Hematopoietic multipotent progenitor cell (in vitro differentiated cells): ENCODE measurements around the gene DNASE1L3. TPM values are rescaled to one million over a fixed set of nuclear protein-coding genes. Genes with fewer than 3 reads are reported as not detected.
"Not testable (repeated sequence)": the region's sequence is repeated elsewhere in the genome, so short reads cannot be mapped to it uniquely, and the experiment has no call there.

Source experiments
- DNase-seq, 3 donors: peaks; one replicate each; pipeline ENCODE4 v3.0.0-alpha.2; 2011 to 2015; ENCODE audit warnings: low read depth in 2 of 3, low spot score in 2 of 3
- total RNA-seq: library from RNA; depleted of rRNA; stranded (reverse); fragments of >200 nt; gene quantifications from one replicate; pipeline ENCODE4 v1.2.3, GENCODE V29; 2012

Gene DNASE1L3
- total RNA-seq, 1 donor = 0.54 TPM

GRCh38 chr3:58236527-58237237, 25.9 kb upstream of the DNASE1L3 start:
- no peak for DNase-seq

- DNase-seq = no peak
These were observed 25.2 kb upstream of the DNASE1L3 start for GRCh38 chr3:58235970-58236369.

GRCh38 chr3:58234516-58234931, 23.8 kb upstream of the DNASE1L3 start:
- DNase-seq = no peak

- no peak for DNase-seq
These were observed 20.9 kb upstream of the DNASE1L3 start for GRCh38 chr3:58231666-58232065.

GRCh38 chr3:58230876-58231552, 20.2 kb upstream of the DNASE1L3 start:
- DNase-seq = no peak

- not testable (repeated sequence) for DNase-seq
These were observed 17.2 kb upstream of the DNASE1L3 start for GRCh38 chr3:58227933-58228332.

- peak in 1 of 3 donors; percentile 17 for DNase-seq
These were observed 13.1 kb upstream of the DNASE1L3 start for GRCh38 chr3:58223855-58224254.

GRCh38 chr3:58222161-58222724, 11.5 kb upstream of the DNASE1L3 start:
- no peak for DNase-seq

GRCh38 chr3:58218904-58219303, 8.1 kb upstream of the DNASE1L3 start:
- no peak for DNase-seq

- DNase-seq = peak; percentile 36 to 81 (median 77)
These were observed 6.5 kb upstream of the DNASE1L3 start for GRCh38 chr3:58217209-58217811.

- no peak for DNase-seq
These were observed 5.9 kb upstream of the DNASE1L3 start for GRCh38 chr3:58216496-58217195.

GRCh38 chr3:58215317-58216025, 4.7 kb upstream of the DNASE1L3 start:
- no peak for DNase-seq

- DNase-seq = peak in 2 of 3 donors; percentile 54 to 62
These were observed 3.9 kb upstream of the DNASE1L3 start for GRCh38 chr3:58214484-58215316.

- DNase-seq = no peak
These were observed 839 bp downstream of the DNASE1L3 start for GRCh38 chr3:58209933-58210332.

- DNase-seq = no peak
These were observed 2.8 kb downstream of the DNASE1L3 start for GRCh38 chr3:58207954-58208353.

GRCh38 chr3:58206406-58207011, 4.3 kb downstream of the DNASE1L3 start:
- DNase-seq = no peak

- DNase-seq = no peak
These were observed 4.8 kb downstream of the DNASE1L3 start for GRCh38 chr3:58205981-58206380.

- DNase-seq = no peak
These were observed 6.1 kb downstream of the DNASE1L3 start for GRCh38 chr3:58204720-58205119.

- no peak for DNase-seq
These were observed 7.2 kb downstream of the DNASE1L3 start for GRCh38 chr3:58203541-58203940.
